ENCODE data around the gene ALKAL2. TPM values are rescaled to one million over a fixed set of nuclear protein-coding genes. Genes with fewer than 3 reads are reported as not detected.
A peak's percentile ranks its signal among the peaks of the same experiment; 100 is the strongest.

Gene ALKAL2
- total RNA-seq, 2 donors from 2014 or later = 63.8 to 64.2 TPM

- DNase-seq (ENCODE audit: low spot score) = no peak
- intact Hi-C loops (cut with DNase I) = no loop called here
These were observed 9.0 kb downstream of the ALKAL2 start for GRCh38 chr2:278927-279320.

- intact Hi-C loops (cut with DNase I) = no loop called here
- DNase-seq (ENCODE audit: low spot score) = no peak
These were observed 9.5 kb downstream of the ALKAL2 start for GRCh38 chr2:278312-278926.

GRCh38 chr2:275466-275865 is 12.4 kb downstream of the ALKAL2 start:
- no peak for DNase-seq (ENCODE audit: low spot score)
- intact Hi-C loops (cut with DNase I) = no loop called here

- no peak for DNase-seq (ENCODE audit: low spot score)
- intact Hi-C loops (cut with DNase I) = no loop called here
These were observed 13.4 kb downstream of the ALKAL2 start for GRCh38 chr2:274503-274902.

- DNase-seq (ENCODE audit: low spot score) = no peak
- intact Hi-C loops (cut with DNase I) = no loop called here
These were observed 14.6 kb downstream of the ALKAL2 start for GRCh38 chr2:273333-273732.

- no peak for DNase-seq (ENCODE audit: low spot score)
- intact Hi-C loops (cut with DNase I) = no loop called here
These were observed 16.0 kb downstream of the ALKAL2 start for GRCh38 chr2:271917-272316.

GRCh38 chr2:270861-271260 is 17.0 kb downstream of the ALKAL2 start:
- DNase-seq (ENCODE audit: low spot score) = no peak
- intact Hi-C loops (cut with DNase I) = no loop called here

GRCh38 chr2:269356-270030 is 18.4 kb downstream of the ALKAL2 start:
- intact Hi-C loops (cut with DNase I) = no loop called here
- no peak for DNase-seq (ENCODE audit: low spot score)

GRCh38 chr2:268323-268722 is 19.6 kb downstream of the ALKAL2 start:
- no peak for DNase-seq (ENCODE audit: low spot score)
- intact Hi-C loops (cut with DNase I) = no loop called here

- DNase-seq (ENCODE audit: low spot score) = peak; percentile 98
- intact Hi-C loops (cut with DNase I) = no loop called here
These were observed 23.1 kb downstream of the ALKAL2 start, which contains the start of gene ACP1 for GRCh38 chr2:264493-265468. Gene ACP1 (plus strand): TSS chr2:264947. CDS start chr2:264965, 18 bp downstream.

GRCh38 chr2:263774-264492 is 24.0 kb downstream of the ALKAL2 start, which contains the start of gene SH3YL1:
Gene SH3YL1 (minus strand): TSS chr2:264032. CDS start chr2:263984, 48 bp downstream.
- intact Hi-C loops (cut with DNase I) = no loop called here
- DNase-seq (ENCODE audit: low spot score) = peak; percentile 85

- DNase-seq (ENCODE audit: low spot score) = no peak
- intact Hi-C loops (cut with DNase I) = no loop called here
These were observed 24.7 kb downstream of the ALKAL2 start for GRCh38 chr2:263022-263738.

- intact Hi-C loops (cut with DNase I) = no loop called here
- no peak for DNase-seq (ENCODE audit: low spot score)
These were observed 25.8 kb downstream of the ALKAL2 start for GRCh38 chr2:262117-262516.

GRCh38 chr2:260507-261161 is 27.3 kb downstream of the ALKAL2 start:
- intact Hi-C loops (cut with DNase I) = no loop called here
- no peak for DNase-seq (ENCODE audit: low spot score)

- DNase-seq (ENCODE audit: low spot score) = no peak
- intact Hi-C loops (cut with DNase I) = no loop called here
These were observed 28.0 kb downstream of the ALKAL2 start for GRCh38 chr2:259789-260331.

- DNase-seq (ENCODE audit: low spot score) = no peak
- intact Hi-C loops (cut with DNase I) = no loop called here
These were observed 29.0 kb downstream of the ALKAL2 start for GRCh38 chr2:258933-259332.

GRCh38 chr2:257842-258241 is 30.0 kb downstream of the ALKAL2 start:
- DNase-seq (ENCODE audit: low spot score) = no peak
- intact Hi-C loops (cut with DNase I) = no loop called here

GRCh38 chr2:257429-257828 is 30.5 kb downstream of the ALKAL2 start:
- intact Hi-C loops (cut with DNase I) = no loop called here
- no peak for DNase-seq (ENCODE audit: low spot score)
